ENCODE data around the gene PROB1.
"Not testable (repeated sequence)": the region's sequence is repeated elsewhere in the genome, so short reads cannot be mapped to it uniquely, and the experiment has no call there.

PROB1 gene

GRCh38 chr5:139379626-139380449 lies 15.1 kb downstream of the PROB1 start:
- no peak for DNase-seq (ENCODE audit: extremely low read depth in 1 of 2, low read depth in 1 of 2)

- no peak for DNase-seq (ENCODE audit: extremely low read depth in 1 of 2, low read depth in 1 of 2)
Observed at GRCh38 chr5:139378941-139379361, 16.0 kb downstream of the PROB1 start.

- DNase-seq (ENCODE audit: extremely low read depth in 1 of 2, low read depth in 1 of 2): no peak
Observed at GRCh38 chr5:139378101-139378825, 16.6 kb downstream of the PROB1 start.

GRCh38 chr5:139377226-139377625 lies 17.7 kb downstream of the PROB1 start:
- no peak for DNase-seq (ENCODE audit: extremely low read depth in 1 of 2, low read depth in 1 of 2)

- DNase-seq (ENCODE audit: extremely low read depth in 1 of 2, low read depth in 1 of 2): no peak
Observed at GRCh38 chr5:139376364-139376763, 18.5 kb downstream of the PROB1 start.

DNA sequence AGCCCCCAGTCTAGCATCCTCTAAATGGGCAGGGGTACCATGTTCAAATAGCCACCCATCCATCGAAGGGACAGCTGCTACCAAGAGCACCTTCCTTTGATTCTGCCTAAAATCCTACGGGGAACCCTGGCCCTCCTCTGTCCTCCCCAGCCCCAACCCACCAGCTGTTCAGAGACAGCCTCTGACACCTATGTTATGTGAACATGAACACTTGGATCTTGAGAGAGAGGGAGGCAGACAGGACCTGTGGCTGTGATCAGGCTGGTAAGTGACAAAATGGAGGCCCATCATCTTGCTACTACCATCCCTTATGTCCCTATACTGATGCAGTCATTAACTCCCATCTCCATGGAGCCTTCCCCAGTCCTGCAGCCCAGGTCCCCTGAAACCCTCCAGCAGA lies 20.0 kb downstream of the PROB1 start:
- no peak for DNase-seq (ENCODE audit: extremely low read depth in 1 of 2, low read depth in 1 of 2)

DNA sequence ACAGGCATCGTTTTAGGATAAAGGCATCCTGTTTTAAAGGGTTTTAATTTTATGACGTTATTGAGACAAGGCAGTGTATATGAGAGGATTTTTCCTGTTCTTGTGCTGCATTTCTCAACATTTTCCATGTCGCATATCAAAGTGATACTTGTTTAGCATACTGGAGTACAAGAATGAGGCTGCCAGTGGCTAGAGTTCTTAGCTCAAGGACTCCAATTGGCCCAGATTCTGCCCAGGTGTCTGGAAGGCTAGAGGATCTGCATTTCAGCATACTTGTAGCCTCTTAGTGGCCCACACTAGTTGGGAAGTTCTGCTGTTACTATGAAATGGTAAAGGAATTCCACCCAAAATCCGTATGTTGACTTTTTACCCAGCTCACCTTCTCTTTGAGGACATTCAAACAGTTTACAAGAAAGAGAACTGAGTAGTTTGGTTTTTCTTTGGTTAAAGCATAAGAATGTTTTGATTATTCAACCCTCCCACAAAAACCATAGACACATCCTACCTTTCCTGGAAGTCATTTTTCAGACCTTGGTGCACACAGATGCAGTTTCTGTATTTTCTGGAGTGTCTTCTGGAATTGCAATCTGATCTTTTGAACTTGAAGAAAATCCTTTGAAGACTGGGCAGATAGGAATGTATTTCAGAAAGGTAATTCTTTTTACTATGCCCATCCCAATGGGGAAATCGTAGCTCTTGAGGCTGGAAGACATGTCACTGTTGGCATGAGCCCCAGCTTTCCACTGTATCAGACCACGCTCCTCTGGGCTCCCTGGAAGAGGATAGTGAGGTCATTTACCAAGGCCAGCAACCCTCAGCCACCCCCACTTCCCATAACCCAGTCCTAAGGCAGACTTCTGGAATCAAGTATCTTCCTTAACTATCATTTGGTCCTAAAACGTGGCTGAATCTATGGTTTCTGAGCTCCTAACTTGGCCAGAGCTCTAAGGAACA lies 23.1 kb downstream of the PROB1 start:
- DNase-seq (ENCODE audit: extremely low read depth in 1 of 2, low read depth in 1 of 2): no peak

DNA sequence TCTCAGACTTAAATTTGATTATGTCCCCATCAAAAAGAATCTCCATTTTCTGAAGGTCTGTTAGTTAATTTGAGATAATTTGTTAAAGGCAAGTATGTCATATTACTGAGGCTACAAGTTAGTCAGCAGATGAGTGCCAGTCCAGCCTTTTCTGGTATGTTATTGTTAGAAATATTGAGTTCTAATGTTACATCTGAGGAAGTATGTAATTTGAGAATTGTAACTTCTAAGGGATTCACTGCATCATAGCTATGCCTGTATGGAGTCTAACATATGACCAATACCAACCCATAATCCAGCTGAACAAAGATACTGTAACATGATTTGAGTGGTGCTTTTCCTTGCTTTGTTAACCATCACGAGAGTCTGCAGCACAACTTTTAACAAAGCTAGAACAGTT lies 25.7 kb downstream of the PROB1 start:
- no peak for DNase-seq (ENCODE audit: extremely low read depth in 1 of 2, low read depth in 1 of 2)

GRCh38 chr5:139368613-139369012 lies 26.3 kb downstream of the PROB1 start:
- no peak for DNase-seq (ENCODE audit: extremely low read depth in 1 of 2, low read depth in 1 of 2)

DNA sequence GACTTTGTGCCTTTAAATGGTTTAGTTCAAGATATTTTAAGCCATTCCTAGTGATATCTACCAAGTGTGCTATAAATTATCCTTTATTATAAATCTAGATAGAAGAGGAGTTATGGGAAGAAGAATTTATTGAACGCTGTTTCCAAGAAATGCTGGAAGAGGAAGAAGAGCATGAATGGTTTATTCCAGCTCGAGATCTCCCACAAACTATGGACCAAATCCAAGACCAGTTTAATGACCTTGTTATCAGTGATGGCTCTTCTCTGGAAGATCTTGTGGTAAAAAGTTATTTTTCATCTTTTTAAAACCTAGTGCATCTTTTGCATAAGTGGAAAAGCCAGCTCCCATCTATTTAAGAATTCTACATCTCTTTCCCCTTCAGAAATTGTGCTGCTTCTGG lies 30.4 kb downstream of the PROB1 start:
- no peak for DNase-seq (ENCODE audit: extremely low read depth in 1 of 2, low read depth in 1 of 2)

GRCh38 chr5:139363937-139364336 lies 31.0 kb downstream of the PROB1 start:
- no peak for DNase-seq (ENCODE audit: extremely low read depth in 1 of 2, low read depth in 1 of 2)

DNA sequence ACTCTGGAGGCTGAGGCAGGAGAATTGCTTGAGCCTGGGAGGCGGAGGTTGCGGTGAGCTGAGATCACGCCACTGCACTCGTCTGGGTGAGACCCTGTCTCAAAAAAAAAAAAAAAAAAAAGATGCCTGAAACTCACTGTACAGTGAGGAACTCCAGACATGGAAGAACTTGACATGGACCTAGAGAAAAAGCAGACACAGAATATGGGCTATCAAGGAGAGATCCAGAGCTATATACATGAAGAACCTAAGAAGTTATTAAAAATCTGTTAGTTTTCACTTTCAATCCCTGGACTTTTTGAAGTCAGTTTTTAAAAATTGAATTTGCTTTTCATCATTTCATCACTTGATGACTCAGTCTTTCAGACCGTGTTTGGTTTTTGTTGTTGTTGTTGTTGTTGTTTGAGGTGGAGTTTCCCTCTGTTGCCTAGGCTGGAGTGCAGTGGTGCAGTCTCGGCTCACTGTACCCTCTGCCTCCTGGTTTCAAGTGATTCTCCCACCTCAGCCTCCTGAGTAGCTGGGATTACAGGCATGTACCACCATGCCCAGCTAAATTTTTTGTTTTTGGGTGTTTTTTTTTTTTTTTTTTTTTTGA lies 33.0 kb downstream of the PROB1 start:
- no peak for DNase-seq (ENCODE audit: extremely low read depth in 1 of 2, low read depth in 1 of 2)

- no peak for DNase-seq (ENCODE audit: extremely low read depth in 1 of 2, low read depth in 1 of 2)
Observed at GRCh38 chr5:139360384-139360783, 34.5 kb downstream of the PROB1 start.

- no peak for DNase-seq (ENCODE audit: extremely low read depth in 1 of 2, low read depth in 1 of 2)
Observed at GRCh38 chr5:139358064-139358463, 36.8 kb downstream of the PROB1 start.

DNA sequence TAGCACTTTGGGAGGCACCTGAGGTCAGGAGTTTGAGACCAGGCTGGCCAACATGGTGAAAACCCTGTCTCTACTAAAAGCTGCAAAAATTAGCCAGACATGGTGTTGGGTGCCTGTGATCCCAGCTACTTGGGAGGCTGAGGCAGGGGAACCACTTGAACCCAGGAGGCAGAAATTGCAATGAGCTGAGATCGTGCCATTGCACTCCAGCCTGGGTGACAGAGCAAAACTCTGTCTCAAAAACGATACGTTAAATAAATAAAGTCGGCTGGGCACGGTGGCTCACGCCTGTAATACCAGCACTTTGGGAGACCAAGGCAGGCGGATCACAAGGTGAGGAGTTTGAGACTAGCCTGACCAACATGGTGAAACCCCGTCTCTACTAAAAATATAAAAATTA lies 39.0 kb downstream of the PROB1 start:
- DNase-seq (ENCODE audit: extremely low read depth in 1 of 2, low read depth in 1 of 2): not testable (repeated sequence)

- no peak for DNase-seq (ENCODE audit: extremely low read depth in 1 of 2, low read depth in 1 of 2)
Observed at GRCh38 chr5:139354186-139354585, 40.7 kb downstream of the PROB1 start.

GRCh38 chr5:139347863-139348262 lies 47.0 kb downstream of the PROB1 start:
- not testable (repeated sequence) for DNase-seq (ENCODE audit: extremely low read depth in 1 of 2, low read depth in 1 of 2)

- not testable (repeated sequence) for DNase-seq (ENCODE audit: extremely low read depth in 1 of 2, low read depth in 1 of 2)
Observed at GRCh38 chr5:139345442-139345841, 49.5 kb downstream of the PROB1 start.

DNA sequence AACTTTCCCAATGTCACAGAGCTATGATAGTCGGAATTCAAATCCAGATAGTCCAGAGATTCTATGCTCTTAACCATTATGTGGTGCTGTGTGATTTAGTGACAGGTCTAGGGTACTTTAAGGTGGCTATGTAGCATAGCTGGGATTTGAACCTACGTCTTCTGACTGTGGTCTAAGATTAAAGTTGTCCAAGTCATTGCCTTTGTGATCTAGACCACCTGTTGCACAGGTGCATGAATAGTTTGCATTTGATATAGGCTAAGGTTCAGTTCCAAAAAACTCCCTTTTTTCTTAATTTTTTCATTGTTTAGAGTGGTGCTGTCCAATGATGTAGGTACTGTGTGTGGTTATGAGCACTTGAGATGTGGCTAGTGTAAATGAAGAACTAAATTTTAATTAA lies 50.7 kb downstream of the PROB1 start:
- no peak for DNase-seq (ENCODE audit: extremely low read depth in 1 of 2, low read depth in 1 of 2)

DNA sequence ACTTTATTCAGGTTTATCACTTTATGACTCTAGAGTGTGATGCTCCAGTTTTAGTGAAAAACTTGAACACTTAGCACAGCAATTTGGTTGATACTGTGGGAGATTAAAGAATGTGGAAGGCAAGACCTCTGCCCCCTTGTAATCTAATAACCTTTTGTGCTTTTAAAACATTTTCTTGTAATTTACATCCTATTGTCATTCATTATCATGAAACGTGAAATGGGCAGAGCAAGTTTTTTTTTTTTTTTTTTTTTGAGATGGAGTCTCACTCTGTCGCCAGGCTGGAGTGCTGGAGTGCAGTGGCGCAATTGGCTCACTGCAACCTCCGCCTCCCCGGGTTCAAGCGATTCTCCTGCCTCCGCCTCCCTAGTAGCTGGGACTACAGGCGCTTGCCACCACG lies 51.4 kb downstream of the PROB1 start:
- DNase-seq (ENCODE audit: extremely low read depth in 1 of 2, low read depth in 1 of 2): no peak

DNA sequence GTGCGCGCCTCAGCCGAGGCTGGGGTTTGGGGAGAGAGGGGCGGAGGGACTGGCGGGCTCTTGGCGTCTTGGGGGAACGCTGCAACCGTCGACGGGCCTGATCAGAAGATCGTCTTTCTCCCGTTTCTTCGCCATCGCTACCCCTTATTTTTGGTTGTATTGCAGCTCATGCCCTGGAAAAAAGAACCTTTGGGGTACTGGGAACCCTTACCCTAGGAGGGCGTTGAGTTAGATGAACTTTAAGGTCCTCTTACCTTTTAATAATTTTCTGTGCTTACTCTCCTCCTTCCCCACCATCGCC lies 52.5 kb downstream of the PROB1 start:
- DNase-seq (ENCODE audit: extremely low read depth in 1 of 2, low read depth in 1 of 2): peak; percentile 54 to 71
